ENCODE data around the gene ARHGDIB.

- TF ChIP-seq POLR2A (IDR thresholded peaks at IDR 0.05) (no peak), CTCF (IDR thresholded peaks at IDR 0.05) (no peak), POLR2AphosphoS5 (IDR thresholded peaks at IDR 0.05) (no peak), EP300 (IDR thresholded peaks at IDR 0.05; ENCODE audit: low read depth) (no peak)
Measured at GRCh38 chr12:14936224-14936861, 25.1 kb downstream of the ARHGDIB start.

All from transverse colon (tissue), 4 donors.